Body of pancreas (tissue), 4 donors: ENCODE results near the gene EPN3.

Experiments used
- CTCF ChIP-seq, 7 experiments: fragments of 450-650 bp in 4 of 7; fragments of 200-600 bp in 3 of 7; sonication (generic) in 3 of 7; IDR thresholded peaks; one replicate each; pipeline ENCODE4 v1.5.1; 2016 to 2019; ENCODE audit warnings: antibody characterized with exemption in 7 of 7
- POLR2A ChIP-seq, 3 donors: fragments of 450-650 bp; IDR thresholded peaks; one replicate each; pipeline ENCODE4 v1.6.1; 2016; ENCODE audit warnings: antibody characterized with exemption in 3 of 3, mild to moderate bottlenecking in 2 of 3

DNA sequence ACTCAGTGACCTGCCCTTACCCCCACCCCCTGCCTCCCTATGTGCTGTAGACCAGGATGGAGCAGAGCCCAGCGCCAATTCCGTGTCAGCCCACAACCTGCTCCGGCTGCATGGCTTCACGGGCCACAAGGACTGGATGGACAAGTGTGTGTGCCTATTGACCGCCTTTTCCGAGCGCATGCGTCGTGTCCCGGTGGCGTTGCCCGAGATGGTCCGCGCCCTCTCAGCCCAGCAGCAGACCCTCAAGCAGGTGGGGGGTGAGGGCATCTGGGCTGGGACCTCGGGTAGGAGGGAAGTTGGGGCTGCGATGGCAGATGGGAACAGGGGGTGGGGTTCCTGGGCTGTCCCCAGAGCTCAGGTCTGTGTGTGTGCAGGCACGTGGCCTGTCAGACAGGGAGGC, 21.7 kb downstream of the EPN3 start:
- TF ChIP-seq CTCF (IDR thresholded peaks at IDR 0.05), result no peak
- no peak for TF ChIP-seq POLR2A (IDR thresholded peaks at IDR 0.05)
